Adrenal gland (tissue), 12 donors: Measurements from ENCODE around the gene TMLHE. TPM values are rescaled to one million over a fixed set of nuclear protein-coding genes. Genes with fewer than 3 reads are reported as not detected.
"Not testable (repeated sequence)": the region's sequence is repeated elsewhere in the genome, so short reads cannot be mapped to it uniquely, and the experiment has no call there.

Source experiments
- DNase-seq, 7 donors: peaks; one replicate each; pipeline ENCODE4 v3.0.0-alpha.2; 2019 to 2020
- H3K27ac ChIP-seq, 5 donors: fragments of 200-600 bp; sonication (generic) in 4 of 5; 1 replicate in 3 of 5; 2 replicates in 2 of 5; pipeline versions ENCODE4 v1.5.1 to v1.8.0; 2016 to 2020; ENCODE audit warnings: mild to moderate bottlenecking in 1 of 5
- H3K27me3 ChIP-seq: fragments of 200-600 bp; 2 replicates; pipeline ENCODE4 v1.8.0; 2021
- H3K36me3 ChIP-seq, 2 donors: fragments of 200-600 bp; replicated peaks in 1 of 2; 1 replicate in 1 of 2; 2 replicates in 1 of 2; pipeline versions ENCODE4 v1.5.1 to v1.8.0; 2018 to 2022
- H3K4me1 ChIP-seq, 2 donors: fragments of 200-600 bp; replicated peaks in 1 of 2; 1 replicate in 1 of 2; 2 replicates in 1 of 2; pipeline versions ENCODE4 v1.5.1 to v1.8.0; 2018 to 2021
- H3K4me3 ChIP-seq, 4 donors: fragments of 200-600 bp; sonication (generic) in 3 of 4; one replicate each; pipeline ENCODE4 v1.5.1; 2016 to 2018
- H3K9me3 ChIP-seq, 3 donors: fragments of 200-600 bp; sonication (generic) in 1 of 3; replicated peaks in 1 of 3; 1 replicate in 2 of 3; 2 replicates in 1 of 3; pipeline versions ENCODE4 v1.5.1 to v1.8.0; 2016 to 2021
- CTCF ChIP-seq, 6 experiments: fragments of 450-650 bp in 4 of 6; fragments of 200-600 bp in 2 of 6; sonication (generic) in 1 of 6; IDR thresholded peaks; 1 replicate in 5 of 6; 2 replicates in 1 of 6; pipeline versions ENCODE4 v1.5.1 to v1.8.0; 2016 to 2021; ENCODE audit warnings: antibody characterized with exemption in 6 of 6, mild to moderate bottlenecking in 2 of 6, moderate library complexity in 1 of 6
- POLR2A ChIP-seq, 2 donors: fragments of 450-650 bp; IDR thresholded peaks; one replicate each; pipeline ENCODE4 v1.6.1; 2017; ENCODE audit warnings: antibody characterized with exemption in 2 of 2, mild to moderate bottlenecking in 2 of 2, moderate library complexity in 1 of 2
- WGBS, 4 donors: extraction: QIAGEN DNeasy Blood & Tissue Kit in 2 of 4; methylation state at CpG; one replicate each; pipeline versions ENCODE4 v1.1.5 to v1.1.7; 2013 to 2017; 5-methylcytosine and 5-hydroxymethylcytosine counted together
- intact Hi-C, 2 donors: fragments of 100-400 bp; cut with DNase I; formaldehyde crosslinking; loops; one replicate each; pipeline versions ENCODE4 v1.14.1 to v1.15.0; 2022 to 2023
- polyA plus RNA-seq, 3 donors: library from polyadenylated mRNA; stranded (reverse); fragments of 200-250 nt in 2 of 3; fragments of 350-450 nt in 1 of 3; fragmentation: Illumina TruSeq in 1 of 3; extraction: RNeasy Lipid Tissue Mini Kit (QIAGEN cat#74804) in 1 of 3; gene quantifications; one replicate each; pipeline ENCODE4 v1.2.3, GENCODE V29; 2013 to 2014
- total RNA-seq, 9 donors: library from RNA; depleted of rRNA in 4 of 9; stranded (reverse); fragments of >200 nt in 4 of 9; fragments of 120-200 nt in 1 of 9; fragmentation: NEBNext Ultra II Directional in 1 of 9; extraction: Animal tissue kit (Norgen Biotek cat#: 25700) in 1 of 9; gene quantifications; one replicate each; pipeline versions ENCODE4 v1.1.0 to v1.2.4, GENCODE V29; 2013 to 2023
- donor health status: healthy with polysubstance abuse.
- donor health status: Bipolar disorder and iron deficiency.
- donor health status: DM: yes; HTN: yes; CAD: no.
- donor health status: DM: no; HTN: no; CAD: no.
- donor health status: DM: no; HTN: no; CAD: no.
- donor health status: DM: yes; HTN: yes; CAD: no.

TMLHE gene
- total and polyA plus RNA-seq, 12 donors: 6.7 to 33.7 (median 19.6) TPM

DNA sequence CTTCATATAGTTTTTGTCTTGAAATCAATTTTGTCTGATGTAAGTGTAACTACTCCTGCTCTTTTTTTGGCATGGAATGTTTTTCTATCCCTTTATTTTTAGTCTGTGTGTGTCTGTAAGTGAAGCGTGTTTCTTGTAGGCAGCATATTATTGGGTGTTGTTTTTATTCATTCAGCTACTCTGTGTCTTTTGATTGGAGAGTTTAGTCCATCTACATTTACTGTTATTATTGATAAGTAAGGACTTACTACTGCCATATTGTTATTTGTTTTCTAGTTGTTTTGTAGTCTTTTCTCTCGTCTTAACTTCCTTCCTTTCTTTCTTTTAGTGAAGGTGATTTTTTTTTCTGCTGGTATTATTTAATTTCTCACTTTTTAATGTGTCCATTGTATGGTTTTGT, 30.5 kb upstream of the TMLHE start:
- H3K4me3 ChIP-seq: no peak overlapping the region
- H3K27ac ChIP-seq: no peak overlapping the region
- H3K27me3 ChIP-seq: no peaks in the 10 kb centered on the region
- no peaks in the 10 kb centered on the region for H3K4me1 ChIP-seq
- no peaks in the 10 kb centered on the region for H3K9me3 ChIP-seq
- WGBS, 4 donors: 68 to 95% (median 86%) methylated on average over 2 of the region's 2 CpGs
- TF ChIP-seq CTCF (IDR thresholded peaks at IDR 0.05) (no peak), POLR2A (IDR thresholded peaks at IDR 0.05) (no peak)
- no peaks in the 10 kb centered on the region for H3K36me3 ChIP-seq
- intact Hi-C loops: no loop called here
- DNase-seq: no peak

GRCh38 chrX:155641371-155641770, 28.6 kb upstream of the TMLHE start:
- H3K4me1 ChIP-seq, intact Hi-C loops, H3K9me3 ChIP-seq, H3K27ac ChIP-seq, H3K36me3 ChIP-seq, H3K27me3 ChIP-seq: not testable (repeated sequence)
- peak overlapping the region in 1 of 4 donors; percentile 45 for H3K4me3 ChIP-seq
- WGBS, 4 donors: 37 to 49% (median 39%) methylated on average over 14 of the region's 14 CpGs
- peak in 3 of 7 donors; percentile 2 to 48 (median 13) for DNase-seq

DNA sequence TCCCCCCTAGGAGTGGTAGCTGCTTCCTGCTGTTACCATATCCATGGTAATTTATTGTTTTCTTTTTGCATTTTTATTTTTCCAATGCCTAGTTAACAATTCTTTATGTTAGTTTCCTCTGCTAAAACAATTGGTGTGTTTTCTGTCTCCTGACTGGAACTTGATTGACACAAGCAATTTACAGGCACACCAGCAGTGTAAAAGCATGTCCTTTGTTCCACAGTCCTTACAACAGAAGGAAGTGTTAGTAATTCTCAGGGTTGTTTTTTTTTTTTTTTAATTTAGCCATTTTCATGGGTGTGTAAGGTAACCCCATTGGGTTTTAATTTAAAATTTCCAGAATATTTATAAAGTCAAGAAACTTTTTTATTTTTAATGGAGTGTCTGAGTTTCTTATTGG, 25.0 kb upstream of the TMLHE start:
- no peaks in the 10 kb centered on the region for H3K36me3 ChIP-seq
- no peak for DNase-seq
- H3K27me3 ChIP-seq: no peaks in the 10 kb centered on the region
- H3K4me3 ChIP-seq: no peak overlapping the region
- no peaks in the 10 kb centered on the region for H3K4me1 ChIP-seq
- intact Hi-C loops: no loop called here
- no peaks in the 10 kb centered on the region for H3K9me3 ChIP-seq
- TF ChIP-seq CTCF (IDR thresholded peaks at IDR 0.05) (no peak), POLR2A (IDR thresholded peaks at IDR 0.05) (no peak)
- no peak overlapping the region for H3K27ac ChIP-seq

DNA sequence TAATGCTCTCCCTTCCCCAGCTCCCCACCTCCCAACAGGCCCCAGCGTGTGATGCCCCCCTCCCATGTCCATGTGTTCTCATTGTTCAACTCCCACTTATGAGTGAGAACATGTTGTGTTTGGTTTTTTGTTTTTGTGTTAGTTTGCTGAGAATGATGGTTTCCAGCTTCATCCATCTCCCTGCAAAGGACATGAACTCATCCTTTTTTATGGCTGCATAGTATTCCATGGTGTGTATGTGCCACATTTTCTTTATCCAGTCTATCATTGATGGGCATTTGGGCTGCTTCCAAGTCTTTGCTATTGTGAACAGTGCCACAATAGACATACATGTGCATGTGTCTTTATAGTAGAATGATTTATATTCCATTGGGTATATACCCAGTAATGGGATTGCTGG, 22.3 kb upstream of the TMLHE start:
- H3K36me3 ChIP-seq, H3K27me3 ChIP-seq, DNase-seq, H3K4me3 ChIP-seq, H3K4me1 ChIP-seq, intact Hi-C loops, H3K27ac ChIP-seq, H3K9me3 ChIP-seq: not testable (repeated sequence)
- 83 to 100% (median 94%) methylated on average over 1 of the region's 1 CpG for WGBS, 4 donors

DNA sequence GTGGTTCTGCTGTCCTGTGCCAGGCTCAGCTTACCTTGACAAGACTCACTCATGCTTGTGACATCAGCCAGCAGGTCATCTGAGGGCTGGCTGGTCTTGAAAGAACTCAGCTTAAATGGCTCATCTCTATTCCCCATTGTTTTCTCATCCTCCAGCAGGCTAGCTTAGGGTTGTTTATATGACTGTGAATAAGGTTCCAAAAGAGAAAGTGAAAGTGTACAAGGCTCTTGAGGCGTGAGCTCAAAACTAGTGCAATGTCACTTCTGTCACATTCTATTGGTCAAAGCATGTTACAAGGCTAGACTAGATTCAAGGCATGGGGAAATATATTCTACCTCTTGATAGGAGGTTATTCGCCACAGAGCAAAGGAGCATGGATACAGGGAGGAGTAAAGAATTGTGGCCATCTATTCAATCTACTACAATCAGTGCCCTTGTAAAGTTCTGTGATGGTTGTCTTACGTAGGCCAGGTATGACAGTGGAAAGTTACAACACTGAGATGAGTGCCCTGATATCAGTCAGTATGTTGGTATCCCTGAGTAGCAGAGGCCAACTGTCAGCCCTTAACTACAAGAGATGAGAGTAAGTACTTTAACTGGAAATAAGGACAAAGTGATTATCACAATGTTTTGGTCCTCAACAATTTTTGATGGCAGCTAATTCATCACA, 19.8 kb upstream of the TMLHE start:
- no peak for DNase-seq
- H3K4me3 ChIP-seq: no peak overlapping the region
- TF ChIP-seq CTCF (IDR thresholded peaks at IDR 0.05): no peak
- no peak for TF ChIP-seq POLR2A (IDR thresholded peaks at IDR 0.05)
- intact Hi-C loops: no loop called here
- no peaks in the 10 kb centered on the region for H3K27me3 ChIP-seq
- no peaks in the 10 kb centered on the region for H3K4me1 ChIP-seq
- H3K36me3 ChIP-seq: no peaks in the 10 kb centered on the region
- peaks cover 0 to 9% (median 0%) of the 10 kb centered on the region in 3 donors for H3K9me3 ChIP-seq
- H3K27ac ChIP-seq: no peak overlapping the region
- 66 to 81% (median 79%) methylated on average over 2 to 3 of the region's 3 CpGs for WGBS, 4 donors

DNA sequence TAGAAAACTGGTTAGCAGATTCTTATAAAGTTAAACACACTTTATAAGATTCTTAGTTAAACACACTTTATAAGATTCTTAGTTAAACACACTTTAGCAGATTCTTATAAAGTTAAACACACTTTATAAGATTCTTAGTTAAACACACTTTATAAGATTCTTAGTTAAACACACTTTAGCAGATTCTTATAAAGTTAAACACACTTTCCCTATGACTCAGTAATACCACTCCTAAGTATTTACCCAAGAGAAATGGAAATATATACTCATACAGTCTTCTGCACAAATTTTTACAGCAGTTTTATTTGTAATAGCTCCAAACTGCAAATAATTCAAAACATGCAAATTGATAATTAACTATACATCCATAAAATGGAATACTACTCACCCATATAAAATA, 7.4 kb upstream of the TMLHE start:
- H3K36me3 ChIP-seq, DNase-seq, H3K4me1 ChIP-seq, H3K27me3 ChIP-seq, H3K9me3 ChIP-seq, intact Hi-C loops, H3K4me3 ChIP-seq, H3K27ac ChIP-seq: not testable (repeated sequence)
